HuH-7 (cell line): ENCODE measurements around the gene NPR1.
A peak's percentile ranks its signal among the peaks of the same experiment; 100 is the strongest.
"Not testable (repeated sequence)": the region's sequence is repeated elsewhere in the genome, so short reads cannot be mapped to it uniquely, and the experiment has no call there.

Experiments
- DNase-seq: peaks from one replicate; pipeline ENCODE4 v3.0.0; 2011; ENCODE audit warnings: low spot score

The NPR1 gene

GRCh38 chr1:153678519-153679336 lies at the start of gene NPR1:
Gene NPR1 (plus strand): TSS chr1:153678688. CDS start chr1:153679109, 421 bp downstream.
- no peak for DNase-seq

- no peak for DNase-seq
Observed at GRCh38 chr1:153629343-153629665, 49.2 kb upstream of the NPR1 start.

GRCh38 chr1:153629971-153630370 lies 48.5 kb upstream of the NPR1 start:
- no peak for DNase-seq

- no peak for DNase-seq
Observed at GRCh38 chr1:153630384-153630783, 48.1 kb upstream of the NPR1 start.

GRCh38 chr1:153631047-153632022 lies 47.2 kb upstream of the NPR1 start:
- no peak for DNase-seq

- DNase-seq: peak; percentile 39
Observed at GRCh38 chr1:153633161-153633753, 45.2 kb upstream of the NPR1 start.

GRCh38 chr1:153633754-153634665 lies 44.5 kb upstream of the NPR1 start, which contains the start of gene CHTOP:
Gene CHTOP (plus strand): TSS chr1:153634066. CDS start chr1:153636589, 2,523 bp downstream.
- DNase-seq: peak; percentile 89

GRCh38 chr1:153635872-153636271 lies 42.6 kb upstream of the NPR1 start:
- no peak for DNase-seq

- DNase-seq: no peak
Observed at GRCh38 chr1:153636312-153636711, 42.2 kb upstream of the NPR1 start.

GRCh38 chr1:153638261-153638660 lies 40.2 kb upstream of the NPR1 start:
- no peak for DNase-seq

GRCh38 chr1:153639280-153639679 lies 39.2 kb upstream of the NPR1 start:
- DNase-seq: no peak

- DNase-seq: not testable (repeated sequence)
Observed at GRCh38 chr1:153640213-153640612, 38.3 kb upstream of the NPR1 start.

GRCh38 chr1:153640861-153641260 lies 37.6 kb upstream of the NPR1 start:
- no peak for DNase-seq

- DNase-seq: no peak
Observed at GRCh38 chr1:153642161-153642560, 36.3 kb upstream of the NPR1 start.

GRCh38 chr1:153643100-153643499 lies 35.4 kb upstream of the NPR1 start:
- no peak for DNase-seq

- peak; percentile 36 for DNase-seq
Observed at GRCh38 chr1:153643816-153644215, 34.7 kb upstream of the NPR1 start.

GRCh38 chr1:153646672-153647345 lies 31.7 kb upstream of the NPR1 start:
- DNase-seq: no peak

- DNase-seq: no peak
Observed at GRCh38 chr1:153647346-153647714, 31.2 kb upstream of the NPR1 start.

GRCh38 chr1:153648000-153648643 lies 30.4 kb upstream of the NPR1 start:
- no peak for DNase-seq

GRCh38 chr1:153649137-153649862 lies 29.2 kb upstream of the NPR1 start:
- DNase-seq: no peak
